DND-41 (cell line): ENCODE measurements around the gene RAI2.

ENCODE experiments used
- ATAC-seq: fragments of 200-7000 bp; cut with Tn5 transposase; 3 replicates; pipeline ENCODE4 v1.9.1; 2021; ENCODE audit warnings: low read depth; ENCODE audit not compliant: insufficient read depth
- DNase-seq: peaks from one replicate; pipeline ENCODE4 v3.0.0-alpha.2; 2020
- H2AFZ ChIP-seq: 2 replicates; pipeline ENCODE4 v1.6.0; 2012; ENCODE audit warnings: low read depth, low read length
- H3K27ac ChIP-seq: 2 replicates; pipeline ENCODE4 v1.5.1; 2012; ENCODE audit warnings: low read length, inconsistent platforms
- H3K27me3 ChIP-seq: fragments of 200-600 bp; sonication (generic); 2 replicates; pipeline ENCODE4 v1.6.0; 2012; ENCODE audit warnings: low read length, mild to moderate bottlenecking, inconsistent platforms; ENCODE audit not compliant: insufficient read depth, poor library complexity
- H3K36me3 ChIP-seq: 2 replicates; pipeline ENCODE4 v1.5.1; 2012; ENCODE audit warnings: low read length, inconsistent platforms; ENCODE audit not compliant: insufficient read depth
- H3K4me1 ChIP-seq: 2 replicates; pipeline ENCODE4 v1.5.1; 2012; ENCODE audit warnings: mild to moderate bottlenecking, low read length; ENCODE audit not compliant: insufficient read depth
- H3K4me2 ChIP-seq: 2 replicates; pipeline ENCODE4 v1.6.0; 2012; ENCODE audit warnings: mild to moderate bottlenecking, moderate library complexity, low read length, inconsistent platforms; ENCODE audit not compliant: insufficient read depth
- H3K4me3 ChIP-seq, 2 experiments: fragments of 200-600 bp in 1 of 2; shearing (Covaris generic) in 1 of 2; 2 replicates each; pipeline ENCODE4 v1.5.1; 2012 to 2016; ENCODE audit warnings: inconsistent platforms in 2 of 2, low read length in 2 of 2, mild to moderate bottlenecking in 2 of 2, low read depth in 1 of 2, moderate library complexity in 1 of 2
- H3K79me2 ChIP-seq: 2 replicates; pipeline ENCODE4 v1.6.0; 2012; ENCODE audit warnings: low read length, inconsistent platforms; ENCODE audit not compliant: insufficient read depth
- H3K9ac ChIP-seq: 2 replicates; pipeline ENCODE4 v1.6.0; 2012; ENCODE audit warnings: low read depth, mild to moderate bottlenecking, inconsistent platforms, low read length, moderate library complexity
- H3K9me3 ChIP-seq: 2 replicates; pipeline ENCODE4 v1.5.1; 2012; ENCODE audit warnings: low read length, moderate library complexity, mild to moderate bottlenecking, inconsistent platforms; ENCODE audit not compliant: insufficient read depth, severe bottlenecking
- H4K20me1 ChIP-seq: 2 replicates; pipeline ENCODE4 v1.6.0; 2012; ENCODE audit warnings: low read length; ENCODE audit not compliant: insufficient read depth
- EZH2 ChIP-seq: IDR thresholded peaks from 3 replicates; pipeline ENCODE4 v1.6.1; 2012; ENCODE audit warnings: borderline replicate concordance, low read depth, mild to moderate bottlenecking, moderate library complexity, low read length, inconsistent platforms; ENCODE audit not compliant: severe bottlenecking
- TF ChIP-seq, protein P1 (sequence below): IDR thresholded peaks from 2 replicates; pipeline ENCODE4 v1.5.1; 2012; ENCODE audit warnings: borderline replicate concordance, low read length, moderate library complexity, mild to moderate bottlenecking; ENCODE audit not compliant: poor library complexity, severe bottlenecking; ENCODE audit errors: extremely low read depth

RAI2 gene

DNA sequence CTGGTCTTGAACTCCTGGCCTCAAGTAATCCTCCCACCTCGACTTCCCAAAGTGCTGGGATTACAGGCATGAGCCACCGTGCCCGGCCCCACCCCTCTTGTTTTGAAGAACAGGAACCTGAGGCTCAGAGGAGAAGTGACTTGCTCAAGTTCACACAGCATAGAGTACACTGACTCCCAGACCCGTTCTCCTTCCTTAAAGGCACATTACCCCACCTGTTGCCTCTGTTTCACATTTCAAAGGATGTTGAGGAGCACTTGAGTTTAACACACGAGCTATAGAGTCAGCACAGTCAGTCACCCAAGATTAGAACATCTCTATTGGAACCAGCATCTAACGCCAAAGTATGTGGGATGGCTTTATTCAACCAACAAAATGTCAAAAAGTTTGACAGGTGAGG, 51.1 kb downstream of the RAI2 start:
- no peaks in the 10 kb centered on the region for H3K79me2 ChIP-seq
- H3K27ac ChIP-seq, result no peak overlapping the region
- DNase-seq (no peak), ATAC-seq (no peak)
- H3K9me3 ChIP-seq, result no peaks in the 10 kb centered on the region
- TF ChIP-seq, protein P1, sequence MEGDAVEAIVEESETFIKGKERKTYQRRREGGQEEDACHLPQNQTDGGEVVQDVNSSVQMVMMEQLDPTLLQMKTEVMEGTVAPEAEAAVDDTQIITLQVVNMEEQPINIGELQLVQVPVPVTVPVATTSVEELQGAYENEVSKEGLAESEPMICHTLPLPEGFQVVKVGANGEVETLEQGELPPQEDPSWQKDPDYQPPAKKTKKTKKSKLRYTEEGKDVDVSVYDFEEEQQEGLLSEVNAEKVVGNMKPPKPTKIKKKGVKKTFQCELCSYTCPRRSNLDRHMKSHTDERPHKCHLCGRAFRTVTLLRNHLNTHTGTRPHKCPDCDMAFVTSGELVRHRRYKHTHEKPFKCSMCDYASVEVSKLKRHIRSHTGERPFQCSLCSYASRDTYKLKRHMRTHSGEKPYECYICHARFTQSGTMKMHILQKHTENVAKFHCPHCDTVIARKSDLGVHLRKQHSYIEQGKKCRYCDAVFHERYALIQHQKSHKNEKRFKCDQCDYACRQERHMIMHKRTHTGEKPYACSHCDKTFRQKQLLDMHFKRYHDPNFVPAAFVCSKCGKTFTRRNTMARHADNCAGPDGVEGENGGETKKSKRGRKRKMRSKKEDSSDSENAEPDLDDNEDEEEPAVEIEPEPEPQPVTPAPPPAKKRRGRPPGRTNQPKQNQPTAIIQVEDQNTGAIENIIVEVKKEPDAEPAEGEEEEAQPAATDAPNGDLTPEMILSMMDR, result no peak
- no peak for TF ChIP-seq EZH2
- H3K4me3 ChIP-seq, result no peak overlapping the region
- no peaks in the 10 kb centered on the region for H3K4me1 ChIP-seq
- H3K27me3 ChIP-seq, result no peaks in the 10 kb centered on the region
- no peak overlapping the region for H3K9ac ChIP-seq
- H3K36me3 ChIP-seq, result no peaks in the 10 kb centered on the region
- no peaks in the 10 kb centered on the region for H4K20me1 ChIP-seq
- no peak overlapping the region for H3K4me2 ChIP-seq
- H2AFZ ChIP-seq, result no peak overlapping the region

DNA sequence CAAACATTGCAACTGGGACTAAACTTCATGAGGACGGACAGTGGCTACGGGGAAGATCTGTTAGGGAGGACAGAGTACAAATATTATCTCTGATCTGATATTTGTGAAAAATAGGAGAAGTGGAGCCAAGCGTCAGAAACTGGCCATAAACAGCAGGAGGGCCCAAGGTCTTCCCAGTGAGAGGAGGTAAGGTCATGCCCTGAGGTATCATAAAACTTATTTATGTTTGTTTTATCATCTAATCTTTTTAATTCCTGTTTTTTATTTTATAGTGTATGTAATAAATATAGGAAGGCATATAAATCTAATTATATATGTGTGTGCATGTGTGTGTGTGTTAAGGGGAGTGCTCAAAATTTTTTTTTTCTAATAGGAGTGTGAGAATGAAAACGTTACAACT, 51.8 kb downstream of the RAI2 start:
- Histone ChIP-seq H3K9me3 (no peaks in the 10 kb centered on the region), H4K20me1 (no peaks in the 10 kb centered on the region), H3K27ac (no peak overlapping the region), H3K27me3 (no peaks in the 10 kb centered on the region), H3K9ac (no peak overlapping the region), H3K4me2 (no peak overlapping the region), H3K36me3 (no peaks in the 10 kb centered on the region), H3K79me2 (no peaks in the 10 kb centered on the region), H3K4me1 (no peaks in the 10 kb centered on the region), H2AFZ (no peak overlapping the region), H3K4me3 (no peak overlapping the region)
- TF ChIP-seq EZH2, result no peak
- TF ChIP-seq, protein P1, result no peak
- ATAC-seq (no peak), DNase-seq (no peak)

DNA sequence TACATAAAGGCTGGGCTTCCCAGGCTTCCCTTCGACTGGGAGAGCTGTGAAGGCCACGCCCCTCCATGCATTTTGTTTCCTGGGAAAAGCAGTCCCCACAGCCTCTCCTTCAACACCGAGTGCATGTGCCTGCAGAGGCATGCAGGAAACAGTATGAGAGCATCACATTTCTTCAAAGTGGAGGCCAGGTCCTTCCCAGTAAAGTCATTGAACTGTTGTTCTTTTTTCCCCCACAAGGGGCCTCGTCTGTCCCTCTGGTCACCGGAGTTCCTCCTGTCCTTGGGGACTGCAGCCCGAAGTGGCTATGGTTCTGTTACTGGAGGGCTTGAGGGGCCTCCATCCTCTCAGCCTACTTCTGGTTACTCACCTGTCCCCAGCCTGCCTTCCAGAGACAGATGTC, 56.0 kb downstream of the RAI2 start:
- Histone ChIP-seq H3K4me1 (no peaks in the 10 kb centered on the region), H3K9me3 (no peaks in the 10 kb centered on the region), H3K4me3 (no peak overlapping the region), H3K36me3 (no peaks in the 10 kb centered on the region), H2AFZ (no peak overlapping the region), H4K20me1 (no peaks in the 10 kb centered on the region), H3K9ac (no peak overlapping the region), H3K27me3 (no peaks in the 10 kb centered on the region), H3K27ac (no peak overlapping the region), H3K4me2 (no peak overlapping the region), H3K79me2 (no peaks in the 10 kb centered on the region)
- no peak for DNase-seq
- TF ChIP-seq, protein P1, result no peak
- no peak for TF ChIP-seq EZH2
- ATAC-seq, result no peak

DNA sequence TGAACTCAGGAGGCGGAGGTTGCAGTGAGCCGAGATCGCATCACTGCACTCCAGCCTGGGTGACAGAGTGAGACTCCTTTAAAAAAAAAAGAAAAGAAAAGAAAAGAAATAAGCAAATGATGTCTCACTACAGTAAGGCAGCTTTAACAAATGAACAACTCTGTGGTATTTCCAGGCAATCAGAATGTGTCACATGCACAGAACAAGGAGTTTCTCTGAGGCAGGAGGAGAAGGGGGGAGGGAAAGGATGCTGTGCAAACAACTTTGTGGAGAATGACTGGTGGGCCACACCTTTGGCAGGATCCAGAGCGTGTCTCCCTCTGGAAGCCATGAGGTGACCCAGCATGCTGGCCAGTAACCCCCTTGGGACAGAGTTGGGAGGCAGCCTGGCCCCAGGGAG, 57.6 kb downstream of the RAI2 start:
- no peak for DNase-seq
- Histone ChIP-seq H3K9ac (no peak overlapping the region), H4K20me1 (no peaks in the 10 kb centered on the region), H3K79me2 (no peaks in the 10 kb centered on the region), H3K36me3 (no peaks in the 10 kb centered on the region), H3K27me3 (no peaks in the 10 kb centered on the region), H2AFZ (no peak overlapping the region), H3K9me3 (no peaks in the 10 kb centered on the region), H3K4me1 (no peaks in the 10 kb centered on the region), H3K4me3 (no peak overlapping the region), H3K27ac (no peak overlapping the region), H3K4me2 (no peak overlapping the region)
- no peak for ATAC-seq
- TF ChIP-seq, protein P1, result no peak
- TF ChIP-seq EZH2, result no peak
